GM19328 (cell line): ENCODE results near the gene MST1R.
"Not testable (repeated sequence)": the region's sequence is repeated elsewhere in the genome, so short reads cannot be mapped to it uniquely, and the experiment has no call there.

Source experiments
- ATAC-seq: cut with Tn5 transposase; IDR thresholded peaks from one replicate; pipeline ENCODE4 v1.9.1; 2021; ENCODE audit warnings: mild to moderate bottlenecking, moderate library complexity; ENCODE audit not compliant: unreplicated experiment

The MST1R gene

GRCh38 chr3:49903451-49904424, at the start of gene MST1R:
Gene MST1R, minus strand, starts transcription at chr3:49903873. Its CDS starts 264 bp downstream, at chr3:49903609.
- ATAC-seq = peak; percentile 57

GRCh38 chr3:49952924-49953323, 49.3 kb upstream of the MST1R start:
- ATAC-seq = no peak

GRCh38 chr3:49942651-49943050, 39.0 kb upstream of the MST1R start:
- no peak for ATAC-seq

GRCh38 chr3:49940667-49941249, 37.1 kb upstream of the MST1R start:
- ATAC-seq = peak; percentile 14

DNA sequence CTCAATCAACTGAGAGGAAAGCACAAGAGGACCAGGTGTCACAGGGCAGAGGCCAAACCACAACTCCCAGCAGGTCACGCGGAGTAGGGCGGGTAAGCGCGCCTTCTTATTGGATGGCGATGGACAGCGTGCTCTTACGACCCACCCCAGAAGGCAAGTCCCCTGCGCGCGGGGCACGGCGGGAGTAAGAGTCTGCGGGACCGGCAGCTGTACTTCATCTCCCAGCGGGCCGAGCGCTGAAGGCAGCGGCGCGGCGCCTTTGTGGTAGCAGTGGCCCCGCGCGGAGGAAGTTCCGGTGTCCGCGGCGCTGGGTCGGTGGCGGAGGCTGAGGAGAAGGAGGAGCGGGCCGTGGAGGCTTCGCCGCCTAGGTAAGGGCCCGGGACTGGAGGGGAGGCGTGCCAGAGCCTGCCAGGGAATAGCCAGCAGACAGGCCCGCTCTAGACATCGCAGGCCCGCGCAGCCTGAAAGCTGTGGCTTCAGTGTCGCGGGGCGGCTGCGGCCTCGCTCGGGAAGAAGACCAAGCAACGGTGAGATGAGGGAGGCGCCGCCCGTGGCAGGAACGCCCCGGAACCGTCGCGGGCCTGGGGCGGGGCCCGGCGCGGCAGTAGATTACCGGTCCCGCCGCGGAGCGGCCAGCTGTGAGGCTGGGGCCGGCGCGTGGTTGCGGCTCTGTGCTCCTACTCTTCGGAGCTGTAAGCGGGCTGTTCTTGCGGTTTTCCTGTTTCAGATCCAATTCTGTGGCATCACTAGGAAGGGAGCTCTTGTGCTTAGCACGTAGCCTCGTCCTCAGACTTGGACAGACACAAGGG, 36.4 kb upstream of the MST1R start, which contains the start of gene RBM6:
Gene RBM6, plus strand, starts transcription at position 293 of the 809 bp plus-strand sequence. CDS start 22,492 bp downstream, outside the sequence.
- ATAC-seq = peak; percentile 96

- no peak for ATAC-seq
Measured at GRCh38 chr3:49937090-49937489, 33.4 kb upstream of the MST1R start.

DNA sequence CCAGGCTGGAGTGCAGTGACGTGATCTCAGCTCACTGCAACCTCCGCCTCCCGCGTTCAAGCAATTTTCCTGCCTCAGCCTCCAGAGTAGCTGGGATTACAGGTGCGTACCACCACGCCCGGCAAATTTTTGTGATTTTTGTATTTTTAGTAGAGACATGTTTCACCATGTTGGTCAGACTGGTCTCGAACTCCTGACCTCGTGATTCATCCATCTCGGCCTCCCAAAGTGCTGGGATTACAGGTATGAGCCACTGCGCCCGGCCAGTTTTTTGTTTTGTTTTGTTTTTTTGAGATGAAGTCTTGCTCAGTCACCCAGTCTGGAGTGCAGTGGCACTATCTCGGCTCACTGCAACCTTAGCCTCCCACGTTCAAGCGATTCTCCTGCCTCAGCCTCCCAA, 28.6 kb upstream of the MST1R start:
- ATAC-seq = not testable (repeated sequence)

DNA sequence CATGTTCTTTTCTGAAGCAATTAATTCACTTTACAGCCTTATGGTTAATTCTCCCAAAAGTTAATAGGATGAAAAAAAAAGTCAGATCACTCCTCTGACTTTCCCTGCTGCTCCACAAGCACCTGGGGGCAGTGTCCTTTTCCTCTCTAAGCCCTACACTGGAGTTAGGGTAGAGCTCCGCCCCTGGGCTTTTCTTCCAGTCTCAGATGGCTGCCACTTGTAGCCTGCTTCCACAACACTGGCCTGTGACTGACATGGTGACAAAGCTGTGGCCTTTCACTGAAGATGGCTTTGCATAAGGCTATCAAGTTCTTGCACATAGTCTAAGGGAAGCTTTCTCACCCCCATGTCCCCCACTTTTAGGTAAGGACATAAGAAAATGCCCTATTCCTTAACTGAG, 27.2 kb upstream of the MST1R start:
- no peak for ATAC-seq

DNA sequence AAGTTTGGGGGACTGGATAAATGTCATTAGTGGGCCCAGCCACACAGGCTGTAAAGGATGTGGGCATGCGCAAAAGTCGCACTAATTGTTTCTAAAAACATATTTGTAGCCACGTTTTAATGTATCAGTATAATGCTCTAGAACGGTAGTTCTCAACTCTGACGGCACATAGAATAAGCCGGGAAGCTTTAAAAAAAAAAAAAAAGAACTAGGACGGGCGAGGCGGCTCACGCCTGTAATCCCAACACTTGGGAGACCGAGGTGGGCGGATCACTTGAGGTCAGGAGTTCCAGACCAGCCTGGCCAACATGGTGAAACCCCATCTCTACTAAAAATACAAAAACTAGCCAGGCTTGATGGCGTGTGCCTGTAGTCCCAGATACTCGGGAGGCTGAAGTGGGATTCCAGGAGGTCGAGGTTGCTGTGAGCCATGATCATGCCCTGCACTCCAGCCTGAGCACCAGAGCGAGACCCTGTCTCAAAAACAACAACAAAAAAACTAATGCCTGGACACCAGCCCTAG, 26.6 kb upstream of the MST1R start:
- no peak for ATAC-seq

- ATAC-seq = peak; percentile 86
Measured at GRCh38 chr3:49929291-49930167, 25.9 kb upstream of the MST1R start, which contains the start of gene MON1A. Gene MON1A, minus strand, starts transcription at chr3:49929811. Its CDS starts 16,465 bp downstream, at chr3:49913346.

DNA sequence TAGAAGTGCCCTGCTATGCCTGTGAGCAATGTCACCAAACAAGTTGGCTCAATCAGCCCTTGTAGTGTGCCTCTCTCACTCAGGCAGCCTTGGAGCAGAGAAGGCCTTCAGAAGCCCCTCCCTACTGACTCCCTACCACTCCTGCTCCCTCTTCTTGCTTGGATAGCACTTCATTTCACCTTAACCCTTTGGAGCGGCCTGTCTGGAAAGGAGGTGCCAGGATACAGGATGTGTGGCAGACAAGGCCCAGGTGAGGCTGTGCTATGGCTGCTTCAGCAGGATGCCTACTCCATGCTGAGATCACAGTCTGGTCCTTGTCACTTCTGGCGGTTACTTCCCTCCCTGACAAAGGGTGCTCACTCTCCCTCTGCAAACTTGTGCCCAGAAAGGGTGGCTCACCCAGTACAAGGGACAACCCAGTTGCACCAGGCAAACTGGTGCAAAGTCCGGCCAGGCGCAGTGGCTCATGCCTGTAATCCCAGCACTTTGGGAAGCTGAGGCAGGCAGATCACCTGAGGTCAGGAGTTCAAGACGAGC, 24.9 kb upstream of the MST1R start:
- no peak for ATAC-seq

DNA sequence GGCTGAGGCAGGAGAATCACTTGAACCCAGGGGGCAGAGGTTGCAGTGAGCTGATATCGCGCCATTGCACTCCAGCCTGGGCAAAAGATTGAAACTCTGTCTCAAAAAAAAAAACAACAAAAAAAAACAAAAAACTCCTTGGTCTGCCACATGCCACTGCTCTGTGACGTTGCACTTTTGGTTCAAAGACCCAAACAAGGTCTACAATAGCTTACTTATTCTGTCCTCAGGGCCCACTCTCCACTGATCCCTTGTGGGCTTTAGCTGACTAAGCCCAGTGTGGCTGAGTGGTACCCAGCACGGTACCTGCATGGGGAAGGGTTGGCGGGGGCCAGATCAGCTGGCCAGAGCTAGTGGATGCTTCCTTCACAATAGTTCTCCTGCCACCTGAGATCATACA, 24.1 kb upstream of the MST1R start:
- no peak for ATAC-seq

DNA sequence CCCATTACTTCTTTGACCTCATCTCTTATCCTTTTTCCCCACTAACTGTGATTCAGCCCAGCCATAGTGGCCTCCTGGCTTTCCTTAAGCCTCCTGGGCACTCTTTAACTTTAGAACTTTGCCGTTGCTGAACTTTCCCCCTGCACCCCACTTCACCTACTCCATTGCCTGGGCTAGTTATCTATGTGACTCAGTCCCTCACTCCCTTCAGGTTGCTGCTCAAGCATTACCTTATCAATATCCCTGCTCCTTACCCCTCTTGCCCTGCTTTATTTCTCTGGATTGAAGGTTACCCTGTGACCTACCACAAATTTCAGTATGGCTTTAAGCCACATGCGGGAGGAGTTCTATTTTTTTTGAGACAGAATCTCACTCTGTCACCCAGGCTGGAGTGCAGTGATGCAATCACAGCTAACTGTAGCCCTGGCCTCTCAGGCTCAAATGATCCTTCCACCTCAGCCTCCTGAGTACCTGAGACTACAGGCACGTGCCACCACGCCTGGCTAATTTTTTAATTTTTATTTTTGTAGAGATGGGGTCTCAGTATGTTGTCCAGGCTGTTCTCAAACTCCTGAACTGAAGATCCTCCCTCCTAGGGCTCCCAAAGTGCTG, 22.6 kb upstream of the MST1R start:
- no peak for ATAC-seq

GRCh38 chr3:49925485-49925884, 21.8 kb upstream of the MST1R start:
- ATAC-seq = no peak

GRCh38 chr3:49924683-49925082, 21.0 kb upstream of the MST1R start:
- ATAC-seq = no peak

- not testable (repeated sequence) for ATAC-seq
Measured at GRCh38 chr3:49917806-49918590, 14.3 kb upstream of the MST1R start.

DNA sequence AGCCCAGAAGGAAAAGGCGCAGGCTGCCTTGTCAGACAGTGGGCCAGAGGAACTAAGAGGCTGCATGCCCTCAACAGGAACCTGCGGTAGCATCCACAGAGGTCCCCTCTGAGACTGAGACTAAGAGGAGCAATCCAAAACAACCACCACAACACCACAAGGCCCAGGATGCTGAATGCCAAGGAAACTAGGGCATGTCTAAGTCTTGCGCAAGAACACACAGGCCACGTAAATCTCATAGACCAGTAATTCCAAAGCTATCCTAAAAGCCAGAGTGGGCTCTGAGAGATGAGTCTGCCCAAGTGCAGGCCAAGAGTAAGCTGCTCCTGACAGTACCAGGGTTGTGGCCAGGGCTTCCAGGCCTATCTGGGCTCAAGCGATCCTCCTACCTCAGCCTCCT, 13.0 kb upstream of the MST1R start:
- no peak for ATAC-seq

DNA sequence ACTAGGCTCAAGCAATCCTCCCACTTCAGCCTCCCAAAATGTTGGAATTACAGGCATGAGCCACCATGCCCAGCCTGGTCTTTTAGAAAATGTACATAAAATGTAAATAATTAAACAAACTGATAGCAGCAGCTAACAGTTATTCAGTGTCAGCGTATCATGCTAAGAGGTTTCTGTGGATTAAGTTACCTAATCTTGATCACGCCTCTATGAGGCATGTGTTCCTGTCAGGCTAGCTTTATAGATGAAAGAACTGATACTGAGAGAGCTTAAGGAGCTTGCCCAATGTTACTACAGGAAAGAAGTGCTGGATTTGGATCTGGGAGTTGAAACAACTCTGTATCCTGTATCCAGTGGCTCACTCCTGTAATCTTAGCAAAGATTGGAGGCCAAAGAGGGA, 11.2 kb upstream of the MST1R start:
- ATAC-seq = no peak
